K562 (cell line): Measurements from ENCODE around the gene CLDN25. TPM values are rescaled to one million over a fixed set of nuclear protein-coding genes. Genes with fewer than 3 reads are reported as not detected.

Source experiments
- ARNT ChIP-seq, 2 experiments: fragments of 450-650 bp; IDR thresholded peaks; 2 replicates each; pipeline ENCODE4 v1.6.1; 2016; ENCODE audit warnings: mild to moderate bottlenecking in 1 of 2
- BRD9 ChIP-seq: fragments of 450-650 bp; IDR thresholded peaks from 2 replicates; pipeline ENCODE4 v1.6.1; 2018; ENCODE audit warnings: low read depth; ENCODE audit not compliant: partially characterized antibody
- CREM ChIP-seq: IDR thresholded peaks from 2 replicates; pipeline ENCODE4 v1.6.1; 2014; ENCODE audit warnings: antibody characterized with exemption, low read depth
- NCOR1 ChIP-seq: fragments of 450-650 bp; IDR thresholded peaks from 2 replicates; pipeline ENCODE4 v1.6.1; 2016; ENCODE audit warnings: mild to moderate bottlenecking, moderate library complexity
- POLR2AphosphoS2 ChIP-seq: IDR thresholded peaks from 2 replicates; pipeline ENCODE4 v1.6.1; 2012; ENCODE audit warnings: low read length, improper control_type of control experiment
- POLR2G ChIP-seq: fragments of 200-400 bp; formaldehyde crosslinking; IDR thresholded peaks from 2 replicates; pipeline ENCODE4 v1.6.1; 2017; ENCODE audit warnings: low read depth, mild to moderate bottlenecking, antibody characterized with exemption, low read length, moderate library complexity
- TAF15 ChIP-seq: fragments of 200-400 bp; formaldehyde crosslinking; IDR thresholded peaks from 2 replicates; pipeline ENCODE4 v1.6.1; 2017; ENCODE audit warnings: mild to moderate bottlenecking, low read depth, low read length, moderate library complexity
- TRIM24 ChIP-seq, 2 experiments: fragments of 450-650 bp; IDR thresholded peaks; 2 replicates each; pipeline ENCODE4 v1.6.1; 2016
- TSC22D4 ChIP-seq: fragments of 450-650 bp; IDR thresholded peaks from 2 replicates; pipeline ENCODE4 v1.6.1; 2016; ENCODE audit warnings: missing genetic modification characterization, missing biosample characterization, control low read depth
- ZNF274 ChIP-seq: IDR thresholded peaks from 2 replicates; pipeline ENCODE4 v1.6.1; 2011; ENCODE audit warnings: low read depth, mild to moderate bottlenecking, low read length, moderate library complexity, borderline replicate concordance
- ZNF3 ChIP-seq: fragments of 250-450 bp; sonication (Bioruptor Pico); IDR thresholded peaks from 2 replicates; pipeline ENCODE4 v1.5.0; 2021; ENCODE audit warnings: mild to moderate bottlenecking, moderate library complexity
- ZNF75A ChIP-seq: fragments of 450-650 bp; formaldehyde crosslinking; IDR thresholded peaks from 2 replicates; pipeline ENCODE4 v1.4.0; 2020; ENCODE audit warnings: mild to moderate bottlenecking
- ZZZ3 ChIP-seq: fragments of 450-650 bp; IDR thresholded peaks from 2 replicates; pipeline ENCODE4 v1.6.1; 2016; ENCODE audit warnings: antibody characterized with exemption, mild to moderate bottlenecking, moderate library complexity
- polyA plus RNA-seq, 8 experiments: library from polyadenylated mRNA; depleted of rRNA in 4 of 8; stranded (reverse) in 5 of 8; unstranded in 3 of 8; fragments of >200 nt; fragmentation: Nextera tagmentation in 2 of 8; fragmentation: Illumina TruSeq in 1 of 8; extraction: Ambion mirVana in 2 of 8; extraction: Trizol in 1 of 8; gene quantifications; 2 replicates each; pipeline versions ENCODE4 v1.2.1 to v1.2.3, GENCODE V29; 2011 to 2014; ENCODE audit warnings: inconsistent platforms in 1 of 8, missing spikeins in 1 of 8
- total RNA-seq, 7 experiments: library from RNA; depleted of rRNA in 6 of 7; stranded (reverse); fragments of >200 nt in 6 of 7; fragmentation: Illumina TruSeq in 2 of 7; extraction: Trizol in 2 of 7; gene quantifications; 2 replicates each; pipeline versions ENCODE4 v1.2.1 to v1.2.3, GENCODE V29; 2011 to 2021; ENCODE audit warnings: low replicate concordance in 1 of 7
- TF ChIP-seq, protein P1 (sequence below): fragments of 250-450 bp; sonication (Bioruptor Pico); IDR thresholded peaks from 2 replicates; pipeline ENCODE4 v1.4.0; 2020; ENCODE audit warnings: borderline replicate concordance
- TF ChIP-seq, protein P2 (sequence below): sonication (generic); formaldehyde crosslinking; IDR thresholded peaks from 2 replicates; pipeline ENCODE4 v1.8.1; 2023; ENCODE audit warnings: mild to moderate bottlenecking, missing genetic modification reagents
- TF ChIP-seq, protein P3 (sequence below): fragments of 450-650 bp; IDR thresholded peaks from 2 replicates; pipeline ENCODE4 v1.6.1; 2017; ENCODE audit warnings: mild to moderate bottlenecking, moderate library complexity
- TF ChIP-seq, protein P4 (sequence below): sonication (generic); formaldehyde crosslinking; IDR thresholded peaks from 2 replicates; pipeline ENCODE4 v1.8.1; 2023; ENCODE audit warnings: mild to moderate bottlenecking, missing genetic modification reagents
- TF ChIP-seq, protein P5 (sequence below): fragments of 250-450 bp; sonication (Bioruptor Pico); IDR thresholded peaks from 2 replicates; pipeline ENCODE4 v1.4.0; 2020; ENCODE audit warnings: mild to moderate bottlenecking, moderate library complexity

The CLDN25 gene
- total and polyA plus RNA-seq, 9 of the 15 experiments (the other 6 are each of a cell fraction or from before 2014, with no cell fraction given) = not detected

DNA sequence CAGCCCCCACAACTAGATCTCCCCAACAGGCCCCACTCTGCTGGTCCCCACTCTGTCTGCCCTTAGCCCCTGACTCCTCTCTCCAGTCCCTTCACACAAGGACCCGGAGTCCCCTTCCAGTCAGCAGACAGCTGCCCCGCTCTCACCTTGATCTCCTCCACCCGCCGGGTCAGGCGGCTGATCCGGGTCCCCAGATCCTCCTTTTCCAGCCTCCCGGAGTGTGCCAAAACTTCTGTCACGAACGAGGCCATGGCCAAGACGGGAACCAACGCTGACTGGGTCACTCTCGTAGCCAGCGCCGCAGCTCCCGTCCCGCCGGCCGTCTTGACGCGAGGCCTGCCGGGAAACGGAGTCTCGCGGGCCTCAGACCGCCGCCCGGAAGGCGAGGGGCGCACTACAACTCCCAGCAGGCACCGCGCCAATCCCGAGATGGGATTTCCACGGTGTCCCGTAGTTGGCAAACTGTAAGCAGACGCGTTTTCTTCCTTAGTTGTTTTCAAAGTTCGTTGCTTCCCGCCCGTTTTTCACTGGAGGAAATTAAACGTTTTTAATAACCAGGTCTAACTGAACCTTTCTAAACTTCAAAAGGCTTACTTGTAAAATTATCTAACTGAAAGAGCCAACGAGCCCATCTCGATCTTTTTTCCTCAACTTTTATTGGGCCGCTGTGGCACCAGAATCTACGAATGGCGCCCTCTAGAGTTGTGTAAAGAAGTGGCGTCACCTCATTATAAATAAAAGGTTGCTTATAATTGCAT, 6.0 kb upstream of the CLDN25 start, which contains the start of gene ZW10 (continued):
- TF ChIP-seq TRIM24 (IDR thresholded peaks at IDR 0.05) (no peak), NCOR1 (0 out of 2 replicates have a peak, but pooled peaks have one; percentile 23), ZNF3 (CRISPR knock-in tag) (no peak), ARNT (IDR thresholded peaks at IDR 0.05) (peak; percentile 38 to 74; a peak in 3 of 4 replicates), POLR2G (peak; percentile 93), ZZZ3 (no peak), TAF15 (no peak), ZNF75A (CRISPR knock-in tag) (no peak), POLR2AphosphoS2 (no peak), ZNF274 (no peak), CREM (peak; percentile 87), TSC22D4 (no peak), BRD9 (peak; percentile 60)
- TF ChIP-seq, protein P1, sequence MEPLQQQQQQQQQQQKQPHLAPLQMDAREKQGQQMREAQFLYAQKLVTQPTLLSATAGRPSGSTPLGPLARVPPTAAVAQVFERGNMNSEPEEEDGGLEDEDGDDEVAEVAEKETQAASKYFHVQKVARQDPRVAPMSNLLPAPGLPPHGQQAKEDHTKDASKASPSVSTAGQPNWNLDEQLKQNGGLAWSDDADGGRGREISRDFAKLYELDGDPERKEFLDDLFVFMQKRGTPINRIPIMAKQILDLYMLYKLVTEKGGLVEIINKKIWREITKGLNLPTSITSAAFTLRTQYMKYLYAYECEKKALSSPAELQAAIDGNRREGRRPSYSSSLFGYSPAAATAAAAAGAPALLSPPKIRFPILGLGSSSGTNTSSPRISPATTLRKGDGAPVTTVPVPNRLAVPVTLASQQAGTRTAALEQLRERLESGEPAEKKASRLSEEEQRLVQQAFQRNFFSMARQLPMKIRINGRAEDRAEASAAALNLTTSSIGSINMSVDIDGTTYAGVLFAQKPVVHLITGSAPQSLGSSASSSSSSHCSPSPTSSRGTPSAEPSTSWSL (CRISPR knock-in tag) = no peak
- TF ChIP-seq, protein P2, sequence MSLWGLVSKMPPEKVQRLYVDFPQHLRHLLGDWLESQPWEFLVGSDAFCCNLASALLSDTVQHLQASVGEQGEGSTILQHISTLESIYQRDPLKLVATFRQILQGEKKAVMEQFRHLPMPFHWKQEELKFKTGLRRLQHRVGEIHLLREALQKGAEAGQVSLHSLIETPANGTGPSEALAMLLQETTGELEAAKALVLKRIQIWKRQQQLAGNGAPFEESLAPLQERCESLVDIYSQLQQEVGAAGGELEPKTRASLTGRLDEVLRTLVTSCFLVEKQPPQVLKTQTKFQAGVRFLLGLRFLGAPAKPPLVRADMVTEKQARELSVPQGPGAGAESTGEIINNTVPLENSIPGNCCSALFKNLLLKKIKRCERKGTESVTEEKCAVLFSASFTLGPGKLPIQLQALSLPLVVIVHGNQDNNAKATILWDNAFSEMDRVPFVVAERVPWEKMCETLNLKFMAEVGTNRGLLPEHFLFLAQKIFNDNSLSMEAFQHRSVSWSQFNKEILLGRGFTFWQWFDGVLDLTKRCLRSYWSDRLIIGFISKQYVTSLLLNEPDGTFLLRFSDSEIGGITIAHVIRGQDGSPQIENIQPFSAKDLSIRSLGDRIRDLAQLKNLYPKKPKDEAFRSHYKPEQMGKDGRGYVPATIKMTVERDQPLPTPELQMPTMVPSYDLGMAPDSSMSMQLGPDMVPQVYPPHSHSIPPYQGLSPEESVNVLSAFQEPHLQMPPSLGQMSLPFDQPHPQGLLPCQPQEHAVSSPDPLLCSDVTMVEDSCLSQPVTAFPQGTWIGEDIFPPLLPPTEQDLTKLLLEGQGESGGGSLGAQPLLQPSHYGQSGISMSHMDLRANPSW (CRISPR knock-in tag) = no peak
- TF ChIP-seq, protein P3, sequence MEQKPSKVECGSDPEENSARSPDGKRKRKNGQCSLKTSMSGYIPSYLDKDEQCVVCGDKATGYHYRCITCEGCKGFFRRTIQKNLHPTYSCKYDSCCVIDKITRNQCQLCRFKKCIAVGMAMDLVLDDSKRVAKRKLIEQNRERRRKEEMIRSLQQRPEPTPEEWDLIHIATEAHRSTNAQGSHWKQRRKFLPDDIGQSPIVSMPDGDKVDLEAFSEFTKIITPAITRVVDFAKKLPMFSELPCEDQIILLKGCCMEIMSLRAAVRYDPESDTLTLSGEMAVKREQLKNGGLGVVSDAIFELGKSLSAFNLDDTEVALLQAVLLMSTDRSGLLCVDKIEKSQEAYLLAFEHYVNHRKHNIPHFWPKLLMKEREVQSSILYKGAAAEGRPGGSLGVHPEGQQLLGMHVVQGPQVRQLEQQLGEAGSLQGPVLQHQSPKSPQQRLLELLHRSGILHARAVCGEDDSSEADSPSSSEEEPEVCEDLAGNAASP = no peak
- TF ChIP-seq, protein P4, sequence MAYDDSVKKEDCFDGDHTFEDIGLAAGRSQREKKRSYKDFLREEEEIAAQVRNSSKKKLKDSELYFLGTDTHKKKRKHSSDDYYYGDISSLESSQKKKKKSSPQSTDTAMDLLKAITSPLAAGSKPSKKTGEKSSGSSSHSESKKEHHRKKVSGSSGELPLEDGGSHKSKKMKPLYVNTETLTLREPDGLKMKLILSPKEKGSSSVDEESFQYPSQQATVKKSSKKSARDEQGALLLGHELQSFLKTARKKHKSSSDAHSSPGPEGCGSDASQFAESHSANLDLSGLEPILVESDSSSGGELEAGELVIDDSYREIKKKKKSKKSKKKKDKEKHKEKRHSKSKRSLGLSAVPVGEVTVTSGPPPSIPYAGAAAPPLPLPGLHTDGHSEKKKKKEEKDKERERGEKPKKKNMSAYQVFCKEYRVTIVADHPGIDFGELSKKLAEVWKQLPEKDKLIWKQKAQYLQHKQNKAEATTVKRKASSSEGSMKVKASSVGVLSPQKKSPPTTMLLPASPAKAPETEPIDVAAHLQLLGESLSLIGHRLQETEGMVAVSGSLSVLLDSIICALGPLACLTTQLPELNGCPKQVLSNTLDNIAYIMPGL (CRISPR knock-in tag) = no peak
- TF ChIP-seq, protein P5, sequence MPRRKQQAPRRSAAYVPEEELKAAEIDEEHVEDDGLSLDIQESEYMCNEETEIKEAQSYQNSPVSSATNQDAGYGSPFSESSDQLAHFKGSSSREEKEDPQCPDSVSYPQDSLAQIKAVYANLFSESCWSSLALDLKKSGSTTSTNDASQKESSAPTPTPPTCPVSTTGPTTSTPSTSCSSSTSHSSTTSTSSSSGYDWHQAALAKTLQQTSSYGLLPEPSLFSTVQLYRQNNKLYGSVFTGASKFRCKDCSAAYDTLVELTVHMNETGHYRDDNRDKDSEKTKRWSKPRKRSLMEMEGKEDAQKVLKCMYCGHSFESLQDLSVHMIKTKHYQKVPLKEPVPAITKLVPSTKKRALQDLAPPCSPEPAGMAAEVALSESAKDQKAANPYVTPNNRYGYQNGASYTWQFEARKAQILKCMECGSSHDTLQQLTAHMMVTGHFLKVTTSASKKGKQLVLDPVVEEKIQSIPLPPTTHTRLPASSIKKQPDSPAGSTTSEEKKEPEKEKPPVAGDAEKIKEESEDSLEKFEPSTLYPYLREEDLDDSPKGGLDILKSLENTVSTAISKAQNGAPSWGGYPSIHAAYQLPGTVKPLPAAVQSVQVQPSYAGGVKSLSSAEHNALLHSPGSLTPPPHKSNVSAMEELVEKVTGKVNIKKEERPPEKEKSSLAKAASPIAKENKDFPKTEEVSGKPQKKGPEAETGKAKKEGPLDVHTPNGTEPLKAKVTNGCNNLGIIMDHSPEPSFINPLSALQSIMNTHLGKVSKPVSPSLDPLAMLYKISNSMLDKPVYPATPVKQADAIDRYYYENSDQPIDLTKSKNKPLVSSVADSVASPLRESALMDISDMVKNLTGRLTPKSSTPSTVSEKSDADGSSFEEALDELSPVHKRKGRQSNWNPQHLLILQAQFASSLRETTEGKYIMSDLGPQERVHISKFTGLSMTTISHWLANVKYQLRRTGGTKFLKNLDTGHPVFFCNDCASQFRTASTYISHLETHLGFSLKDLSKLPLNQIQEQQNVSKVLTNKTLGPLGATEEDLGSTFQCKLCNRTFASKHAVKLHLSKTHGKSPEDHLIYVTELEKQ (CRISPR knock-in tag) = no peak
